ENCODE results near the gene GINS2.

GINS2 gene

GRCh38 chr16:85685251-85685650, 3.5 kb downstream of the GINS2 start:
- H3K4me3 ChIP-seq (ENCODE audit: low read length), result no peak overlapping the region
- TF ChIP-seq CTCF (conservative IDR thresholded peaks at IDR 0.05; ENCODE audit: low read length), result no peak
- no peak for DNase-seq (ENCODE audit: low read depth)

- H3K4me3 ChIP-seq (ENCODE audit: low read length), result no peak overlapping the region
- TF ChIP-seq CTCF (conservative IDR thresholded peaks at IDR 0.05; ENCODE audit: low read length), result no peak
- no peak for DNase-seq (ENCODE audit: low read depth)
Observed at GRCh38 chr16:85683363-85683762, 5.4 kb downstream of the GINS2 start.

GRCh38 chr16:85682516-85682915, 6.2 kb downstream of the GINS2 start:
- DNase-seq (ENCODE audit: low read depth), result no peak
- TF ChIP-seq CTCF (conservative IDR thresholded peaks at IDR 0.05; ENCODE audit: low read length), result no peak
- no peak overlapping the region for H3K4me3 ChIP-seq (ENCODE audit: low read length)

- TF ChIP-seq CTCF (conservative IDR thresholded peaks at IDR 0.05; ENCODE audit: low read length), result no peak
- DNase-seq (ENCODE audit: low read depth), result no peak
- no peak overlapping the region for H3K4me3 ChIP-seq (ENCODE audit: low read length)
Observed at GRCh38 chr16:85681255-85681654, 7.5 kb downstream of the GINS2 start.

GRCh38 chr16:85680352-85680944, 8.3 kb downstream of the GINS2 start:
- no peak overlapping the region for H3K4me3 ChIP-seq (ENCODE audit: low read length)
- no peak for TF ChIP-seq CTCF (conservative IDR thresholded peaks at IDR 0.05; ENCODE audit: low read length)
- DNase-seq (ENCODE audit: low read depth), result no peak

GRCh38 chr16:85679870-85680269, 8.9 kb downstream of the GINS2 start:
- TF ChIP-seq CTCF (conservative IDR thresholded peaks at IDR 0.05; ENCODE audit: low read length), result no peak
- no peak for DNase-seq (ENCODE audit: low read depth)
- no peak overlapping the region for H3K4me3 ChIP-seq (ENCODE audit: low read length)

- no peak for TF ChIP-seq CTCF (conservative IDR thresholded peaks at IDR 0.05; ENCODE audit: low read length)
- no peak overlapping the region for H3K4me3 ChIP-seq (ENCODE audit: low read length)
- DNase-seq (ENCODE audit: low read depth), result no peak
Observed at GRCh38 chr16:85678821-85679220, 9.9 kb downstream of the GINS2 start.
